ENCODE measurements around the gene SLC35F3.
"Not testable (repeated sequence)": the region's sequence is repeated elsewhere in the genome, so short reads cannot be mapped to it uniquely, and the experiment has no call there.

SLC35F3 gene

DNA sequence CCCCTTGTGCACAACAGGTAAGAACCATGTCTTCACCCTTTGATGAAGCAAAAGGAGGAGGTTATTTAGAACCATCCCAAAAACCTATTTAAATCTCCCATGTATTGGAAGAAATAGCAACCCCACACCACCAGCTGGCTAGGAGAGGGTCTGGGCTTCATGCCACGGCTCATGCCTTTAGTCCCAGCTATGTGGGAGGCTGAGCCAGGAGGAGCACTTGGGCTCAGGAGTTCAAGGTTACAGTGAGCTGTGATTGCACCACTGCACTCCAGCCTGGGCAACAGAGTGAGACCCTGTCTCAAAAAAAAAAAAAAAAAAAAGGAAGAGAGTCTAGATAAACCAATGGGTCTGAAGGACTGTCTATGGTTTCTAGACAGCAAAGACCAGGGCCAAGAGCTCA lies 270.9 kb downstream of the SLC35F3 start:
- TF ChIP-seq, protein P1, sequence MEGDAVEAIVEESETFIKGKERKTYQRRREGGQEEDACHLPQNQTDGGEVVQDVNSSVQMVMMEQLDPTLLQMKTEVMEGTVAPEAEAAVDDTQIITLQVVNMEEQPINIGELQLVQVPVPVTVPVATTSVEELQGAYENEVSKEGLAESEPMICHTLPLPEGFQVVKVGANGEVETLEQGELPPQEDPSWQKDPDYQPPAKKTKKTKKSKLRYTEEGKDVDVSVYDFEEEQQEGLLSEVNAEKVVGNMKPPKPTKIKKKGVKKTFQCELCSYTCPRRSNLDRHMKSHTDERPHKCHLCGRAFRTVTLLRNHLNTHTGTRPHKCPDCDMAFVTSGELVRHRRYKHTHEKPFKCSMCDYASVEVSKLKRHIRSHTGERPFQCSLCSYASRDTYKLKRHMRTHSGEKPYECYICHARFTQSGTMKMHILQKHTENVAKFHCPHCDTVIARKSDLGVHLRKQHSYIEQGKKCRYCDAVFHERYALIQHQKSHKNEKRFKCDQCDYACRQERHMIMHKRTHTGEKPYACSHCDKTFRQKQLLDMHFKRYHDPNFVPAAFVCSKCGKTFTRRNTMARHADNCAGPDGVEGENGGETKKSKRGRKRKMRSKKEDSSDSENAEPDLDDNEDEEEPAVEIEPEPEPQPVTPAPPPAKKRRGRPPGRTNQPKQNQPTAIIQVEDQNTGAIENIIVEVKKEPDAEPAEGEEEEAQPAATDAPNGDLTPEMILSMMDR (IDR thresholded peaks at IDR 0.05; ENCODE audit: insufficient read depth, low read length, missing control alignments): no peak
- no peak for DNase-seq (ENCODE audit: low read depth, low spot score)
- CTCF ChIA-PET: no interaction called here
- no peak overlapping the region for H3K4me3 ChIP-seq (ENCODE audit: low read depth, low read length)
- POLR2A ChIA-PET: no interaction called here

DNA sequence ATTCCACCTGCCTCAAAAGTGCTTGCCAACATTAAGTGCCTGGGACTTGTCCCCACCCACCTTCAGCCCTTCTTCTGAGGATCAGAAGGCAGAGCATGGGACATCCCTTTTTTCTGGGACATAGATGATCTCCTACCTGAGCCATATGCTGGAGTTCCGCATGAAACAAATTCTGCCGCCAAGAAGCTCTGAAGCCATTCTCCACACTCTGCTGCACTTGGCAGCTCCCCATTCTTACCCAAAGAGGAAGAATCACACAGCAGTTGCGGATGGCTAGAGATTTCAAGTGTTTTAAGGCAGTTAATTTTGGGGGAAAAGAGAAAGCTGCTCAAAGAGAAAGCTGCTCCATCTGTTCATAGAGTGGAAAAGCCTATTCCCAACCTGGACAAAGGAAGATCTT lies 271.5 kb downstream of the SLC35F3 start:
- TF ChIP-seq, protein P1 (IDR thresholded peaks at IDR 0.05; ENCODE audit: insufficient read depth, low read length, missing control alignments): no peak
- ChIA-PET POLR2A (no interaction called here), CTCF (no interaction called here)
- no peak for DNase-seq (ENCODE audit: low read depth, low spot score)
- H3K4me3 ChIP-seq (ENCODE audit: low read depth, low read length): no peak overlapping the region

DNA sequence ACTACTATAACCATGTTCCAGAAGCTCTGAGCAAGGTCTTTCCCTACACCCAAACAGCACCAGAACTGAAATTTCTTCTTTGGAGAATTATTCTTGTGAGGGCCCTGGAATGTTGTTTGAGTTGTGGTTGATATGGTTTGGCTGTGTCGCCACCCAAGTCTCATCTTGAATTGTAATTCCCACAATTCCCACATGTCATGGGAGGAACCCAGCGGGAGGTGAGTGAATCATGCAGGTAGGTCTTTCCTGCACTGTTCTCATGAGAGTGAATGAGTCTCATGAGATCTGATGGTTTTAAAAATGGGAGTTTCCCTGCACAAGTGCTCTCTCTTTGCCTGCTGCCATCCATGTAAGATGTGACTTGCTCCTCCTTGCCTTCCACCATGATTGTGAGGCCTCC lies 272.4 kb downstream of the SLC35F3 start:
- DNase-seq (ENCODE audit: low read depth, low spot score); CTCF ChIA-PET; POLR2A ChIA-PET; H3K4me3 ChIP-seq (ENCODE audit: low read depth, low read length): not testable (repeated sequence)

DNA sequence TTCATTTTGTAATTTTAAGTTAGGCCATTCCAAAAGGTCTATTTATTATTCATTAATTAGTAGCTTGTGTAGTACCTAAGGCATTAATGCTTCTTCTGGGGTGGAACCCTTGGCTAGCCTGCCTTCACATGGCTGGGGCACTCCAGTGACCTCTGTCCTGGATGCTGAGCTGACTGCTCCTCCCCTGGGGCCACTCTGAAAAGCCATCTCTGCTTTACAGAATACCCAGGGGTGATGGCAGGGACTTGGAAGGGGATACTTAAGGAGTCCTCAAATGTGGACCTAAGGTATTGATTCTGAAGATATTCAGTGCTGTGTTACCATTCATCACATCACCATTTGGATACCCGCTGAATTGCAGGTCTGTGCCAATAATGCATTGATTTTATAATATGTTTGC lies 281.0 kb downstream of the SLC35F3 start:
- ChIA-PET POLR2A (no interaction called here), CTCF (no interaction called here)
- TF ChIP-seq, protein P1 (IDR thresholded peaks at IDR 0.05; ENCODE audit: insufficient read depth, low read length, missing control alignments): no peak
- no peak for DNase-seq (ENCODE audit: low read depth, low spot score)
- H3K4me3 ChIP-seq (ENCODE audit: low read depth, low read length): no peak overlapping the region

DNA sequence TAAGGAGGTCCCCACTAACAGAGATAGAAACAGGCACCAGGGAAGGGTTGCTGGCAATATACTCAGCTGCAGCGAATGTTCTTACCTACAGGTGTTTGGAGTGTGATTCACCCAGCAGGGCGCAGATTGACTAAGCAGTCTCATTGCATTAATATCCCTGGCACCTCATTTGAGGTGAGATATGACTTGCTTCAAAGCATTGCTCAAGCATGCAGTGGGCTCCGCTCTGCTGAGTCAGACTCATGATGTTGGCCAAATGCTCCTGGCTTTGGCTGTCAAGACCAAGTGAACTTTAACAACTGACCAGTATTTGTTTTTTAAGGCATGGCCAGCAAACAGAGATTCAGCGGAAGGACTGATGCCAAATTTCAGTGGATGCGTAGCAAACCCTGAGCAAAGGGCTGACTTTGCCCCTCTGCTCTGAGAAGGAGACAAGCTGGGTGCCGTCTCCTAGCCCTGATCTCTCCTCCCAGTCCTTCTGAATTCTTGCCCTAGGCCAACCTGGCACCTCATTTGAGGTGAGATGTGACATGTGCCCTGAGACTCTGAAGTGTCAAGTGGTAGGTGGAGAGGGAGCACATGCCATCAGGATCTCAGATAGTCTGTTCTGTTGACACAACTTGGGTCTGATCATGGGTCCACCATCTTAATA lies 281.7 kb downstream of the SLC35F3 start:
- TF ChIP-seq, protein P1 (IDR thresholded peaks at IDR 0.05; ENCODE audit: insufficient read depth, low read length, missing control alignments): no peak
- DNase-seq (ENCODE audit: low read depth, low spot score): no peak
- ChIA-PET POLR2A (no interaction called here), CTCF (no interaction called here)
- no peak overlapping the region for H3K4me3 ChIP-seq (ENCODE audit: low read depth, low read length)

DNA sequence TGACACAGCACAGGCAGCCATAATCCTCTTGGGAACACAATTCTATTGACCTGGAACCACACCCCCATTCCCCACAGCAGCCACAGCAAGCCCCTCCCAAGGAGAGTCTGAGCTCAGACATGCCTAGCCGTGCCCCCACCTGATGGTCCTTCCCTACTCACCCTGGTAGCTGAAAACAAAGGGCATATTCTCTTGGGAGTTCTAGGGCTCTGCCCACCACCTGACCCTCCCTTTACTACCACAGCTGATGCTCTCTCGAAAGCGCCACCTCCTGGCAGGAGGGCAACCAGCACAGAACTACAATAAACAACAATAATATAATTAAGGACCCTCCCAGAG lies 283.9 kb downstream of the SLC35F3 start:
- POLR2A ChIA-PET: no interaction called here
- TF ChIP-seq, protein P1 (IDR thresholded peaks at IDR 0.05; ENCODE audit: insufficient read depth, low read length, missing control alignments): no peak
- no peak overlapping the region for H3K4me3 ChIP-seq (ENCODE audit: low read depth, low read length)
- CTCF ChIA-PET: no interaction called here
- no peak for DNase-seq (ENCODE audit: low read depth, low spot score)

DNA sequence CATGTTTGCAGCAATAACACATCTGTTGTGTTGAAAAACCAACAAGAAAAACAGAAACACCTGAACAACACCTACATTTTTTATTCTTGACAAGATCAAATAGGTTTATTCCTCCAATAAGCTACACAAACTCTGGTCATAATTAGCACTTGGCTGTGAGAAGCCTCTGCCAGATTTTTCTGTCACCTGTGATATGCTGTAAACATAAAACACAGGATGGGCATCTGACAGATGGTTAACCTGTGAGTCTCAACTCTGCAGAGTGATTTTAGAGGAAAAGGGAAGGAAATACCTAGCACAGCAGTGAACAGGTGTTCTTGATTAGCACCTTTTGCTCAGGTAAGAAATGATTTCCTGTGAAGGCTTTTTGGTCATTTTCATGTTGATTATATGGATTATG lies 293.4 kb downstream of the SLC35F3 start:
- TF ChIP-seq, protein P1 (IDR thresholded peaks at IDR 0.05; ENCODE audit: insufficient read depth, low read length, missing control alignments): no peak
- H3K4me3 ChIP-seq (ENCODE audit: low read depth, low read length): no peak overlapping the region
- ChIA-PET POLR2A (no interaction called here), CTCF (no interaction called here)
- DNase-seq (ENCODE audit: low read depth, low spot score): no peak
